Ramos (cell line): ENCODE results near the gene MGME1.

Experiments used
- in situ Hi-C: fragments of 300-500 bp; cut with MboI; formaldehyde crosslinking; loops from one replicate; pipeline ENCODE4 v1.14.3; 2022; ENCODE audit warnings: low sequenced_read_pairs; ENCODE audit not compliant: unreplicated experiment

MGME1 gene

DNA sequence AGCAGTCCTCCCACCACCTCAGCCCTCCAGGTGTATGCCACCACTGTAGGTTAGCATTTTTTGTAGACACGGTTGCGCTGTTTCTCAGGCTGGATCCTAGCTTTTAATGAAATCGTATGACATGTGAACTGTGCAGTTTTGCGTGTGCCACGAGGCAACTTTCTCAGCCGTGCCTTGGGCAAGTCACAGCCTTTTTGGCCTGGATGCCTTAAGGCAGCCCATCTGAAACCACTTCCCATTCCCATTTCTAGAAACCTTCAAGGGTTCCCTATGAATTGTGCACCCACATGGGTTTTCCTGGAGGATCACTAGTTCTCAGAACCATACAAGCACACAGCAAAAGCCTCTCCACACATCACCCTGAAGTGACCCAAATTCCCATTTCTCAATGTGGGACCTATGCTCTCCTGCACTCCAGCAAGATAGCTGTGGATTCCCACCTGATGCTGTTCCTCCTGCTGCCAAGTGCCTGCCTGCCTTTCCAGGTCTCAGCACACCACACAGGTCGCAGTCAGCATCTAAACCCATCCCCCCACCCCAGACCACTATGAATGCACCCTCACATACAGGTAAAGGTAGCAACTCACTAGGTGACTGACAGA, 29.1 kb upstream of the MGME1 start:
- in situ Hi-C loops: no loop called here

DNA sequence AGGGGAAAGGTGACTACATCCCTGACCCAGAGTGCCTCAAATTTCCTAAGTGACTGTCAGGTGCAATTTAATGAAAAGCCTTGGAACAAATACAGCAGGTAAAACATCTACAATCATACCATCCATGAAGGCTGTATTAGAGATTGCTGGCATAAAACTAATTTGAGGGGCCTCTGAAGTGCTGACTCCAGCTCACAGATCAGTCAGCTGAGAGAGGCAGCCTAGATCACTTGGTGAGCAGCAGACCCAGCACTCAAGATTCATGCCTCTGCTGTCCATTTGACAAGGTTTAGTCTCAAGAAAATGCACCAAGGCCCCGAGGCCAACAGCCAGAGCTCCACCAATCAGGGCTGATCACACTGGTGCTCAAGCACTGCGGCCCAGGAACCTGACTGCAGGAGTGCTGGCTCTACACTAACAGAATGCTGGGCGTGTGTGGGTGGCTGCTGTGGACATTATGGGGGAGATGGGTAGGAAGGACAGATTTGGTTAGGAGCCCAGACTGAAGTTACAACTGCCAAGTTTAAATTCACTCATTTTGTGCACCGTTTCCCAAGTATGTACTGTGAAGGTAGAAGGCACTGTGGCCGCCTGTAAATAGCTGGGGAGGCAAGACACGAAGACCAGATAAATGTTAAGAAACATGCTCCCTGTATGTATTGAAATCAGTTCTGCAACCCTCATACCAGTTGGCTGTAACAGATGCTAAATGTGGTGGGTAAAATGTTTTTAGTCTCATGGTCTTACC, 28.4 kb upstream of the MGME1 start:
- in situ Hi-C loops: no loop called here

DNA sequence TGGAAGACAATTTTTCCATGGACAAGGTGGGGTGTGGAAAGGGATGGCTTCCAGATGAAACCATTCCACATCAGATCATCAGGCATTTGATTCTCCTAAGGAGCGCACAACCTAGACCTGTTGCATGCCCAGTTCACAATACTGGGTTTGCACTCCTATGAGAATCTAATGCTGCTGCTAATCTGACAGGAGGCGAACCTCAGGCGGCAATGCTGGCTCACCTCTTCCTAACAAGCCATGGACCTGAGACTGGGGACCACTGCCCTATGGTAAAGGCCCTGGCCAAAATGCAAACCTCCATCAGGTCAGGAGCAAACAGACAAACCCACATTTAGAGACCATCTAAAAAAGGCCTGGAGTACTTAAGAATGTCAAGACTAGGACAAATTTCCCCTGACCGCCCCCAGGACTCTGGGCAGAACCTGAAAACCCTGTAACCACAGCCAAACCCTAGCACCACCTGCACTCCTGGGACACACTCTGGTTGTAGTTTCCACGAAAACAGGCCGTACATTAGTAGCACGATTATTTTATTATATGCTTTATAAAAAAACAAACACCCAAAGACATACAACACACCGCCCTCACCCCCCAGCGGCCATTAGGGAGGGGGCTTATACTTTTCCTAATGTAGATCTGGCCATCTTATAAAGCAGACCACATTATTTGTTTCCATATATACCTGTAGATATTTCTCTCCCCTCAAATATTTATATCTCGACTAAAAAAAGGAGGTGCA, 27.6 kb upstream of the MGME1 start:
- in situ Hi-C loops: no loop called here

DNA sequence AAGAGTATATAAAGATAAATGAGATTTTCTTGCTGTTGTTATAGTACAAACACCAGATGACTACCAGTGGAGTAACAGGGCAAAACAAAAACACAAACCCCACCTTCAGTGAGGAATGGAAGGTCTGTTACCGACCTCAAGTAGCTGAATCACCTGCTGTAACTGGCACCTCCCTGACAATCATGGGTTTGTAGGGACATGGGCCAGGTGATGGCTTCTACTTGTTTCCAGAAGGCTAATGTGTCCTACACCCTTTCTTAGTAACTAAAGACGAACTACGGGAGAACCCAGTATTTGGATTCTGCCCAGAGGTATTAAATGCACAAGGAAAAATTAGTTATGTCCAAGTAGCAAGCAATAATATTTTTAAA, 27.0 kb upstream of the MGME1 start:
- in situ Hi-C loops: no loop called here

DNA sequence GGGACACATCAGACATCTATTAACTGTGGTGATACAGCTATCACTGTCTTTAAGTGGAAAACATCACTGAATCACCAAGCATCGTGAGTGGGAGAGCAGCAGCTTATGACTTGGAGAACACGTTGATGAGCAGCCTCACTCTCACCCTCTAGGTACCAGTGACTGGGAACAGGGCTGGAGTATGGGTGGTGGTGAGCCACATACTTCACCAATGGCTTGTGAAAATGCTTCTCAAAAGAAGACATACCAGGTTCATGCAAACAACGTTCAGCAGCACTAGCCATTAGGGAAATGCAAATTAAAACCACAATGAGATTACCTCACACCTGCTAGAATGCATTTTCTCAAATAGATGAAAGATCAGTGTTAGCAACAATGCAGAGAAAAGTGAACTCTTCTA, 25.5 kb upstream of the MGME1 start:
- in situ Hi-C loops: no loop called here

DNA sequence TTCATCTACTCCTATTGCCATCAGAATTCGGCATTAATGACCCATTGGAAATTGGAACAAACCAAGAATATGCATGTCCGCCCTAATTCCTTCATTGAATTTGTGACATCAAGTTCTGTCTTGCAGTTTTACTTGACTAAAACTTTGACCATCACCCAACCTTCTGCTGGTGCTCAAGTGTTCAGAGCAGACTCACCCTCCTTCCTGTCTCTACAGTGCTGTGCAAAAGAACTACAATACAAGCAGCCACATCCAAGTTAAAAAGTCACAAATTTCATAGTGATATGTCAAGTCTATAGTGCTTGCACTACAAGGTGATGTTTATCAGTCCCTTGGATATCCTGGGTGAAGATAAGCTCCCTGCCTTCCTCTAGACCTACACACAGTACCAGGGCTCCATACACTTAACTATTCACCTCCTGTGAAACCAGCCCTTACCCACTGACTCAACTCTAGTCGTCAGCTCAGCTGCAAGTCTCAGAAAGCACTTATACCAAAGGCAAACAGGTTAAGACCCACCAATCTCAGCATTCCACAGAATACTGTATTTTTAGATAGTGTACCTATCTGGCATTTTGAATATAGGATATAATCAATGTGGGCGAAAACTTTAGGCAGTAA, 23.9 kb upstream of the MGME1 start:
- in situ Hi-C loops: no loop called here

DNA sequence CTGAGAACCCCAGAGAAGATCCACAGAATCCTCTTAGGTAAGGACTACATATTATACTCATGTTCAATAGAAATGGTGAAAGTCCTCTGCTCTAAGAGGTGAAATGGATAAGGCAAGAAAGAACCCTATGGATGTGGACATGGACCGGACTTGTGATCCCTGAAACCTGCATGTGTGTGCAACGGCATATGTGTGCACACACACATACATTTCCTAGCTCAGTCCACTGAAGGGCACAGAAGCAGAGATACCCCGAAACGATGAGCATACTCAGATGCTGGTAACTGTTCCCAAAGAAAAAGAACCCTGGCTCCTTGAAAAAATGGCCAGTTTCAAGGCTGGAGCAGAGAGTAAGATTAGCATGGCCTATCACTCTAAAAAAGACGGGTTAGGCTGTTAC, 22.8 kb upstream of the MGME1 start:
- in situ Hi-C loops: no loop called here

DNA sequence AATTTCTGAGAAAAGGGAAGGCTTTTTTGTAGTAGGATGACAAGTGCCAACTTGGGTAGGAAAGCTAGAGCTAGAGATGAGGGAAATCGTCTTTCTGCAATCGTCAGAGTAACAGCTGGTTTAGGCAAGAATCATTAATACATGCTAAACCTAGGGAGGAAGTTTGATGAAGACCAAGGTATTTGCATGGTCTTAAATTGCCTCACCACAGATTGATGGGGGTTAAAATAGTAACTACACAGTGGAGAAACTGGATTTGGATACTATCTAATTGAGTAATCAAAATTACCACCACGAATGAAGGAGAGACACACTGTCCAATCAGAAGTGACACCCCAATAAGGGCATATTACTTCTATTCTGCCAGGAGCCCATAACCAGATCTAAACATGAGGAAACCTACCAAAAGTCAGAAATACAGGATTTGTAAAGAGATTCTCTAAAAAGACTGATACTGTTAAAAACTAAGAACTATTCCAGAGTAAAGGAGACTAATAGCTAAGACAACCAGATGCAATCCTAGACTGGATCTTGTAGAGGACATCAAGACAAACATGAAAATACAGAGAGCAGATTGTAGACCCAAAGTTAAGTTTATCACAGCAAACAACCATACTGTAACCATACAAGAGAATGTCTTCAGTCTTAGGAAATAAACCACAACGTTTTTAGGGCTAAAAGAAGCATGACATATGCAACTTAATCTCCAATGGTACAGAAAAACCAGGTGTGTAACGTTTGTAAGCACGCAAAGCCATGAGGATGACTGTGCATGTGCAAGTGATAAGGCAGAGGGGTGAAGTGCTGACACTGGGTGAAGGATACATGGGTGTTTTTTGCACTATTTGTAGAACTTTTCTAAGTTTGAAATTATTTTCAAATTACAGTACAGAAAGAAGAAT, 22.0 kb upstream of the MGME1 start:
- in situ Hi-C loops: no loop called here

DNA sequence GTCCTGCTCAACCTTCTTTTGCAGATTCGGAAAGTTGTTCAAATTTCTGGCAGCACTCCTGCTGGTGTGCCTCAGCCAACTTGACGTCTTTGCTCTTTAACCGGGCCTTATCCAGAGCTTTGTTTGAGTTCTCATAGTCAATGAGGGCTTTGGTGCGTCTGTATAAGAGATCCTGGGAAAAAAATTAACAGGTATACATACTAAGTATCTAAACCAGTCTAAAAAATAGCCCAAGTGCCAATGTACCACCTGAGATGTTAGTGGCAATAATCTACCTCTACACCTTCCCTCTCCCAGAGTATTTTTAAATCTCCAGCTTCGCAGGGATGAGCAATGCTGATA, 21.4 kb upstream of the MGME1 start:
- in situ Hi-C loops: no loop called here

DNA sequence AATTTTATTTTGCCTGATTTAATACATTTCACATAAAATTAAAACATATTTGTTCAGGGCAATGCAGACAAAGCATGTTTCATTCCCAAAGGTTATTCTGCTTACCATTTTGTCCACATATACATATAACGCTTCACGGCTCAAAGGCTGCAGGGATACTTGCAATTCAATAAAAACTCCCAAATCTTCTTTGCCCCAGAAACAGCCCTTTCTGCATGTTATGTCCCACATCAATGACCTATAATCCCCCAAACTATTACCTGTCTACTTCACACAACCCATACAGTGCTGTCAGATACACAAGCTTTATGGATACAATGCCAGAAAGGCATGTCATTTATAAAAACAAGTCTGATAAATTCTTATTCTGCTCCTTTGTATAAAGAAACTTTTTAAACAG, 20.4 kb upstream of the MGME1 start:
- in situ Hi-C loops: no loop called here

DNA sequence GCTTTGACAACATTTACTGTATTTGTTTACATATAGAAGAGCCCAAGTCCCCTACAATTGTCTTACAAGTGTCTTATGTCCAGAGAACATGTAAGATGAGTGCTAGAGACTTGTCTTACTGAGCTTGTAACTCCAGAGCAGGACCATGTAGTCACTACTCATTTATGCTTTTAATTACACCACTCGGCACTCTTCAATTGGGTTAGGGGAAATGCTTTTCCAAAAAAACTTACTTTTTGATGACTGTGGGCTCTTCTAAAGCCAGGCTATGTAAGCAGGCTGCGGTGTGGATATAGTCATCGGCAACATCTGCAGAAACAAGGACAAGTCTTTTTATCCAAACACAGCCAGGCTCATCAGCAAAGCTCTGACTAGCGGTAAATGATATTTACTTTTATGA, 18.9 kb upstream of the MGME1 start:
- in situ Hi-C loops: no loop called here

DNA sequence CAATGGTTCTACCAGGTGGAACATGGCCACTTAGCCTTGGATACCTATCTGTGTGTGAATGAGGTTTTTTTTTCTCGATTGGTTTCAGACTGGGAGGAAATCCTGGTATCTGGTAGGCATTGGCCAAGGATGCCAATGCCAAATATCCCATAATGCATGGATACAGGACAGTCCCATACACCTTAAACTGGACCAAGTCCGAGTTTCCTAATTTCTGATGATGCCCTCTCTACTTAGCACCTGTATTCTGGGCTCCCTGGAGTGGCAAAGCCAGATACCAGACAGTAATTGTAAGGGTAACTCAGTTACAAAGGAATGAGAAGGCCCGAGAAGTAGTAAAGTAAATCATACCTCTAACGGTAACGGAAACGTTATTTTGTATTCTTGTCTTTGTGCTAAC, 18.1 kb upstream of the MGME1 start:
- in situ Hi-C loops: no loop called here

DNA sequence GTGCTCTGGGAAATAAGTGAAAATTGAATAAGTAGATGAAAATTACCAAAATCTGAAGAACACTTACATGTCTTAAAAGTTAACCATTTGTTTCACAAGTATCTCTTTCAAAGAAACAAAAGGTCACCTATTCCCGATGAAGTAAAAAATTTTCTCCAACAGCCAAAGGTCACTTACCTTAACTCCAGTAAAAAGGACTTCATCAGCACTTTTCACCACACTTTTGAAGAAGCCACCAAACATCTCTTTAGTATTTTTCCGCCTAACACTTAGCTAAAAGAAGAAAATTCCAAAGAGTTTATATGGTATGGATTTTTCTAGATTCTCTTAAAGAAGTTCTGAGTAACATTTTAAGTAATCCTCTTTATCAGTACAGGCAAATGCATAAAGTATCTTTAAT, 17.5 kb upstream of the MGME1 start:
- in situ Hi-C loops: no loop called here

DNA sequence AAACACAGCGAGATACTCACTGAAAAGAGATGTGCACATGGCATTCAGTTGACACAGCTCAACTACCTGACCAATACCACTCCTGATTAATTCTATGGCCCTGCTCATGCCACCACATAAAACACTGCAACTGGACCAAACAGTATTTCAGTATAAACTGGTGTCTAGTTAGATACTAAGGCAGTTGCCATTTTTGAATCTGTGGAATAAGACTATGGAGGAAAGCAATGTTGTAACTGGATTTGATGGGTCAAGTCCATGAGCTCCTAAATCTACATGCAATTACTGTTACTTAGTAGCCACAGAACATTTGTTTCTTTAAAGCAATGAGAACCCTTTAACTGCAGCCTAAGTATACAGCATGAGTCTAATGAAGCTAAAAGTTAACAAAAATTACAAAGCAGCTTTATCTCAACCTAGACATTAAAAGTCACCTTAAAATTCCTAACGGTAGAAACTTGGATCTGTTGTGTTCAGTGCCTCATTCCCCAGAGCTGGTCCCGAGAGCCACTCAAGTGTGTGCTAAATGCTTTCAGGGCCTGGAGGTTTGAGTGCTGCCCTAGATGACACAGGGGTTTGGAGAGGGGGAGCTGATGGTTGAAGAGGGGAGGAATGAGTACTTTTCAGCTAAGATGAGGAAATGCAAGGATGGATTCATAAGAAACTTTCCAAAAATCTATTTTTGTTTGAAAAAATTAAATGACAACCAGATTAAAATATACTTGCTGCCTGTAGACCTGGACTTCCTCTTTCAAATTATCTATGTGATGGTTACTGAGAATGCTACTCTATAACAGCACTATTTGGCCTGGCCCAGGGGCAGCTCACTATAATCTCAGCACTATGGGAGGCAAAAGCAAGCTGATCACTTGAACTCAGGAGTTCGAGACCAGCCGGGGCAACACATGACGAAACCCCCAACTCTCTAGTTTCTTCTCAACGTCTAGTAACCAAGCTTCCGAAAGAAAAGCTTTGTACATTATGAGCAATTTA, 15.8 kb upstream of the MGME1 start:
- in situ Hi-C loops: no loop called here

DNA sequence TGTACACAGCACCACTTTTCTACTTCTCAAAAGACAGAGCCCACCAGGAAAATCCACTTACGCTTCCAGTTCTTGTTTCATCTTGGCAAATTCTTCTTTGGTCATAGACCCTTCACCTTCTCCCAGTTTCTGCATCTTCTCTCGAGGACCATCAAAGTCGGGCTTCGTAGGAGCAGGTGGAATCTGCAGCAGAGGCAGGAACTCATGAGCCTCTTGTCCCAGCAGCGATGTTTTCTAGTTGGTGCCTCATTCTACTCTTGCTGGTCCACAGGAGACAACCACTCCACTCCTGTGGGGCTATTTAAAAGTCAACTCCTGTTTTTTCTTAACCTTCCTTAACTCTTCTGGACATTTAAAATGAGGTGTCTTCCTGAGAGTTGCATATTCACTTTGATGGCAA, 14.9 kb upstream of the MGME1 start:
- in situ Hi-C loops: no loop called here

DNA sequence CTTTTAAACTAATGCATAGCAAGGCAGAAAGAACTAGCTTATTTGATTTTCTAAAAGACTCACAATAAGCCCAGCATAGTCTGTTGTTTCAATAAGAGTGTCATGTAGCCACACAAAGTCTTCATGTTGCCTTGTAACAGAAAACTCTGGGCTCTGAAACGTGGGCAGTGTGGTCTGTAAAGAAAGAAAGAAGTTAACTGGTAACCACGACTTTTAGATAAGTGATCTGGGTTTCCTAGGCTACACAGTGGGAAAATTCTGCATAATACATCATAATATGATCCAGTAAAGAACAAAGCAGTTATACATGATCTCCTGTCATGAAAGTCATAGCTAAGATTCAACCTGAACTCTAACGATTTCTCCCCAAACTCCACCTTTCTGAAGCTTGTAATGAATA, 13.5 kb upstream of the MGME1 start:
- in situ Hi-C loops: no loop called here

DNA sequence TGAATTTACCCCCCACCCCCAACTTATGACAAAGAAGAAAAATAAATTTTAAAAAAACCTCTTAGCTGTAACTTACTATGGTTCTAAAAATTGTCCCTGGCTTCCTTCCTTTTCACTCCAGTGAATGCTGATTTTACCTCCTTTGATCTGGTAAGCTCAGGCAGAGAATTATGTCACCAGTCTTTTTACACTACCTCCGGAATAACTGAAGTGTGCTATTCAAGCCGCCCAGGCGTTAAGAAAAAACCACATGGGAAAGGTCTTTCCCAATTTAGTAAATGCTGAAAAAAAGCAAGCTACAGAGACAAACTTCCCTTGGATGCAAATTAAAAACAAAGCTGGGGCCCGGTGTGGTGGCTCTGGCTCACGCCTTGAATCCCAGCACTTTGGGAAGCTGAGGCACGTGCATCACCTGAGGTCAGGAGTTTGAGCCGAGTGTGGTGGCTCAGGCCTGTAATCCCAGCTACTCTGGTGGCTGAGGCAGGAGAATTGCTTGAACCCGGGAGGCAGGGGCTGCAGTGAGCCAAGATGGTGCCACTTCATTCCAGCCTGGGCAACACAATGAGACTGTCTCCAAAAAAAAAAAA, 12.6 kb upstream of the MGME1 start:
- in situ Hi-C loops: no loop called here

DNA sequence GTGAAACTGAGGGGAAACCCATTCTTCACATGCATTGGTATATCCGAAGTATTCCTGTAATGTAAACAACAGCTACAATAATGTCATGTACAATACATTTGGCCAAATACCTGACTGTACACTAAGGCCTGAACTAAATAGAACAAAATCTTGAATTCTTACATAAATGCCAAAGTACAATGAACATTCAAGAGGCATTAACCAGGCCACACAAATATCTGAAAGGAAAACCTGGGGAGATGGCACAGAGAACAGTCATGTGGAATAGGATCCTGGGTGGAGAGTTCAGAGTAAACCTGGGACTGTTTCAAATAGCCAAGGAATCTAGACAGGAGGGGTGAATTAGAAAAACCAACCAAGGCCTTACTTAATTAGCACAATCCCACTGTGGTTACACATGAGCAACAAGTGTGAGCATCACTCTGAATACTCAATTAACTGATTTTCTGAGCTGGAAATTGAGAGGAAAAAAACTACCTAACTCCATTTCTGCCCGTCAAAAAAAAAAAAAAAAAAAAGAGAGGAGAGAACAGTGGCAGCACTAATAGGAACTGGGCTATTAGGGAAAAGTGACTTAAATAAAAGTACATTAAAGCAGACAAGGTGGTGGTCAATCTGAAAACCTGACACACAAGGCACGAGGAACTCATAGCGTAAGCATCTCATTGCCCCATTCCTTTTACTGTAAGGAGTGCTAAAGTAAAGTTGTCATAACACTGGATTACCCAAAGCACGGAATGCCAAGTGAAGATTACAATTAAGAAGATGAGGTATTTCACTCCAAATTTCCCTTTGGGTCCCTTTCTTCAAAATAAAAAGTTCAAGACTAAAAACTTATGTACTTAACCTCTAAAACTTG, 11.1 kb upstream of the MGME1 start:
- in situ Hi-C loops: no loop called here
